Peyer's patch (tissue), 4 donors: ENCODE measurements around the gene TMOD1.

Experiments used
- POLR2A ChIP-seq, 2 donors: fragments of 450-650 bp; IDR thresholded peaks; one replicate each; pipeline ENCODE4 v1.5.1; 2017; ENCODE audit warnings: antibody characterized with exemption in 2 of 2, mild to moderate bottlenecking in 2 of 2, moderate library complexity in 2 of 2
- TF ChIP-seq, protein P1 (sequence below), 6 experiments: fragments of 450-650 bp in 4 of 6; fragments of 200-600 bp in 2 of 6; sonication (generic) in 1 of 6; IDR thresholded peaks; one replicate each; pipeline ENCODE4 v1.5.1; 2017 to 2019; ENCODE audit warnings: antibody characterized with exemption in 6 of 6, mild to moderate bottlenecking in 3 of 6, moderate library complexity in 1 of 6

- TF ChIP-seq, protein P1, sequence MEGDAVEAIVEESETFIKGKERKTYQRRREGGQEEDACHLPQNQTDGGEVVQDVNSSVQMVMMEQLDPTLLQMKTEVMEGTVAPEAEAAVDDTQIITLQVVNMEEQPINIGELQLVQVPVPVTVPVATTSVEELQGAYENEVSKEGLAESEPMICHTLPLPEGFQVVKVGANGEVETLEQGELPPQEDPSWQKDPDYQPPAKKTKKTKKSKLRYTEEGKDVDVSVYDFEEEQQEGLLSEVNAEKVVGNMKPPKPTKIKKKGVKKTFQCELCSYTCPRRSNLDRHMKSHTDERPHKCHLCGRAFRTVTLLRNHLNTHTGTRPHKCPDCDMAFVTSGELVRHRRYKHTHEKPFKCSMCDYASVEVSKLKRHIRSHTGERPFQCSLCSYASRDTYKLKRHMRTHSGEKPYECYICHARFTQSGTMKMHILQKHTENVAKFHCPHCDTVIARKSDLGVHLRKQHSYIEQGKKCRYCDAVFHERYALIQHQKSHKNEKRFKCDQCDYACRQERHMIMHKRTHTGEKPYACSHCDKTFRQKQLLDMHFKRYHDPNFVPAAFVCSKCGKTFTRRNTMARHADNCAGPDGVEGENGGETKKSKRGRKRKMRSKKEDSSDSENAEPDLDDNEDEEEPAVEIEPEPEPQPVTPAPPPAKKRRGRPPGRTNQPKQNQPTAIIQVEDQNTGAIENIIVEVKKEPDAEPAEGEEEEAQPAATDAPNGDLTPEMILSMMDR (IDR thresholded peaks at IDR 0.05), result no peak
- no peak for TF ChIP-seq POLR2A (IDR thresholded peaks at IDR 0.05)
Observed at GRCh38 chr9:97557606-97558095, 56.2 kb downstream of the TMOD1 start.
